GM21825 (cell line): ENCODE results near the gene PEX14.

Experiments
- ATAC-seq: cut with Tn5 transposase; IDR thresholded peaks from one replicate; pipeline ENCODE4 v1.9.1; 2021; ENCODE audit warnings: mild to moderate bottlenecking, moderate library complexity; ENCODE audit not compliant: unreplicated experiment

The PEX14 gene

DNA sequence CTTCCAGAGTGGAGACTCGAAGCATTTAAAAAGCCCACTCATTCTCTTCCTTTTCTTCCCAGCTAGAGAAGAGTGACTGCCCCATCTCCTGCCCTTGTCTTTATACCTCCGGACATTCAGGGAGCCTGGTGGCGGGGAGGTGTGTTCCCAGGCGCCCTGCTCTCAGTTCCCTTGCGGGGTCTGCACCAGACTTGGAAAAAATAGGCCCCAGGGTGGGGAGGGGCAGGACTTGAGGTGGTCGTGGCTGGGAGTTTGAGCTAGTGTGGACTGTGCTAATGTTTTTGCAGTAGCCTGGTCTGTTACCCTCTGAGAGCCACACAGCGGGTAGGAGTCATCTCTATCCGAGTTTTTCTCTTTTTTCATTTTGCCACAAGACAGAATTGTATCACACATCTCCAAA lies 139.1 kb downstream of the PEX14 start:
- no peak for ATAC-seq

DNA sequence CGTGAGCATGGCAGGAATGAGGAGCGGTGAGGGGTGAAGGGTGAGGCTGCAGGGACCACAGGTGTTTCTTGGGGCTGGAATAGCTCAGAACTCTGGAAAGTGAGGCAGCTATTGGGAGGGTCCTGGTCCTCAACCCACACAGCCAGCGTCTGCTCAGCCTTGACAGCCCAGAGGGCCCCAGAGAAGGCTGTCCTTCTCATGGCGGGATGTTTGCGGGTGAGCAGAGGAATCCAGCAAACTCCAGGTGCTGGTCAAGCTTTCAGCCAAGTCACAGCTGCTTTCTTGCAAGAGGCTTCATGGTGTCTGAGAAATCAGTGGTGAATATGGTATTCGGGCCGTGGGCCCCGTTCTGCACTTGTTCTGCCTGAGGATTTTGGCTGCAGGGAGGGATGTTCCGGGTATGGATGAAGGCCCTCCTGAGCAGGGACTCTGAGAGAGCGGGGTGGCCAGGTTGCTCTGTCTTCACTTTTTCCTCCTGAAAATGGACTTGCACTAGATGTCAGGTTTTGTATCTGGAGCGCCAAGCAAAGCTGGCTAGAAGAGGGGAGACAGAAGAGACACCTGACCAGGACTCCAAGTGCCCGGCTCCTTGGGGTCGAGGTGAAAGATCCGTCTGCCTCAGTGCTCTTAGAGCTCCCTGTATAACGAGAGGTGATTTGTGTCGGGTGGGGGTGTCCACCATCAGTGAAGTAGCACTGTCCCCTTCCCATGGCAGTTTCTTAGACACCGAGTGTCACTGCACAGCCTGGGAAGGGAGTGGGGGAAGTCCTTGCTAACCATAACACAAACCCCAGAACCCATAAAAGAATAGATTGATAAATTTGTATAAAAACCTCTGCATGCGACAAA lies 139.9 kb downstream of the PEX14 start:
- ATAC-seq, result no peak

DNA sequence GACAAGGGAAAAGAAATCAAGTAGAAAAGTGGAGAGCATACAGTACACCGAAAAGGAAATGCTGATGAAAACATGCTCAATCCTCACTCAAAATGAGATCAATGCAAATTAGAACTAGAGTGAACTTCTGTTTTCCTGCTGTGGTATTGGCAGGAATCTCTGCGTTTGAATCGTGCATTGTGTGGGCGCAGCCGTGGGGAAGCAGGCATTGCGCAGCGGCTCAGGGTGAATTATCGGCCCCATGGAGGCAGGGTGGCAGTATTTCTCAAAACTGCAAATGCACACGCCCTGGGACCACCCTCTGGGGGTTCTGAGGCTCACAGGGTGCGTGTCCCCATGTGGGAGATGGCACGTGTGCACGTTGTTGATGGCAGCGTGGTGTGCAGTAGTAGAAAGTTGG lies 140.6 kb downstream of the PEX14 start:
- ATAC-seq, result no peak

DNA sequence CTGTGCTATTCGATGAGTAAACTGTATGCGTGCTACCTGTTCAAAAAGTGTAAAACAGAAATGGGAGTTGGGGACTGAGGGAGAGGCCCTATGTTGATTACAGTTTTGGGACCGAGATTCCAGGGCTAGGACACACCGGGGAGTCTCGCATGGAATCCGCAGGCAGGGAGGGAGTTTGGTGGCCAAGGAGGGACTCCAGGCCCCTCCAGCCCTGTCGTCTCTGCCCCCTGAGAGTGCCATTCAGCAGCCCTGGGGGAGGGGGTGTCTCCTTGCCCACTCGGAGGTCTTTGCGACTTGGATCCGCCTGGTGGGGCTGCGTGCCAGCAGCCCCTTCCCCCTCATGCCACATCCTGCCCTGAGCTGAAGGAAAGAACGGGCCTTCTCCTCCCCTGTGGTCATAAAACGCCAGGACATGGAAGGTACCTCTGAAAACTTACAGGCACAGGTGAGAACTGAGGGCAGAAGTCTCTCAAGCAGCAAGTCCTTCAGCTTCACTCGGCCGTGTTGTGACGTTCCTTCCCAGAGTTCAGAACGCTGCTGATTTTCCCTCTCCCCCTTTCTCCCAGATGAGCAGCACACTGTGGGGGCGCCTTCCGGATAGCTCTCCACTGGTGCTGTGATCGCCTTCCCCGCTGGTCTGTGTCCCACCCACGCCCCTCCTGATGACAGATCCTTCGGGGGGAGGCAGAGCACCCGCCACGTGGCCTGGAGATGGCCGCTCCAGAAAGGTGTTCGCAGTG lies 141.4 kb downstream of the PEX14 start:
- no peak for ATAC-seq

DNA sequence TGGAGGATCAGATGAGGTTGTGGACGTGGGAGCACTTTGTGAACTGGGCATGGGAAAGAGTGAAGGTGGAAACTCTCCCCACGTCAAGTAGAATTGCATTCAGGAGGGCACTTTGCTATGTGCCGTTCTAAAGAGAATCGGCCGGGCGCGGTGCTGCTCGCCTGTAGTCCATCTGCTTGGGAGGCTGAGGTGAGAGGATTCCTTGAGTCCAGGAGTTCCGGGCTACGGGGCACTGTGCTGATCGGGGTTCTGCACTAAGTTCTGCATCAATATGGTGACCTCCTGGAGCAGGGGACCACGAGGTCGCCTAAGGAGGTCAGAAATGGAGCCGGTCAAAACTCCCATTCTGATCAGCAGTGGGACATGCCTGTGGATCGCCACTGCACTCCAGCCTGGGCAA lies 141.9 kb downstream of the PEX14 start:
- no peak for ATAC-seq

DNA sequence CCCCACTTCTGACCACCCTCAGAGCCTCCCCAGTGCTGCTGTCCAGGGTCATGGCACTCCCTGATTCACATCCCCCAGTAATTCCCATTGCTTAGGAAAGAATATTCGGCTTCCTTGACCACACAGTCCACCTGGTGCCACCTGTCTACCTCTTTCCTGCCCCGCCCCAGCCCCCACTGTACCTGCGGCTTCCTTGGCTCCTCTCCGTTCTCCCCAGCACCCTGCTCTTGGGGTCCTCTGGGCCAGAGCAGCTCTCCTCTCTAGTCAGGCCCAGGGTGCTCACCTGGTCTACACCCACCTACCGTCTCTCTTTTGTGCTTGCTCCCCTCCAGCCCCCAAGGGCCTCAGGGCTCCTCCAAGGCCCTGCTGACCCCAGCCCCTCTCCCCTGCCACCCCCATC lies 142.6 kb downstream of the PEX14 start:
- ATAC-seq, result no peak

DNA sequence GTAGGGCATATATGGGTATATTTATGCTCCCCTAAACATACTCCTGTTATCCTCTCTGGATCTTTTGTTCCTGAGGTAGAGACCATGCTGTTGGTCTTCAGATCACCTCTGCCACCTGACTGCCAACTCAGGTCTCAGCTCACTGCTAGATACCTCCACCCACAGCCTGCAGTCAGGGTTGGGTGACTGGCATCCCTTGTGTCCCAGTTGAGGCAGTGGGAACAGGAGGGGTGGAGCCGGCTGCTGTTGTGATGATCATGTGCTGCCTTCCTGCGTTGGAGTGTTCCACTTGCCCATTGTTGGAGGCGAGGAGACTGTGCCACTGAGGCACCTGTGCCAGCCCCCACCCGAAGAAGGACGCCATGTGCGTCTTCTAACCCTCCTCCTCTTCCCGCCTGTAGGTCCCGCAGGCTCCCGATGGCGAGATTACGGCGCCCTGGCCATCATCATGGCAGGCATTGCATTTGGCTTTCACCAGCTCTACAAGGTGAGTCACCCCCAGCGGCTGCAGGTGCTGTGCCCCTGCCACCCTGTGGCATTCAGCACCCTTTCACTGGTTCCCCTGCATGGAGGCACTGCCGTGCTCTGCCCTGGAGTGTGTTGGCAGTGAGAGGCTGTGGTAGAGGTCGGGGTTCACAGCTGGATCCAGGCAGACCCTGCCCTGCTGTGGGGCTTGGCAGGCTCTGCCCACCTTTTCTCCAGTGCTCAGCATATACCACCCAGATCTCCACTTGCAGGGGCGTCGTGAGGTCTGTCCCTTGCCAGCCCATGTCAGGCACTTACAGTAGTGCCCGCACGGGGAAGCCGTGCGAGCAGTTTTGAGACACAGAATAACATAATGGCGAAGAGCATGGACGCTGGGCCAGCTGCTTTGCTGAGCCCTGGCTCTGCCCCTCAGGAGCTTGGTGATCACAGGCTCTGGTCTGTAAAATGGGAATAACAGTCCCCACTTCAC lies 143.5 kb downstream of the PEX14 start:
- no peak for ATAC-seq

DNA sequence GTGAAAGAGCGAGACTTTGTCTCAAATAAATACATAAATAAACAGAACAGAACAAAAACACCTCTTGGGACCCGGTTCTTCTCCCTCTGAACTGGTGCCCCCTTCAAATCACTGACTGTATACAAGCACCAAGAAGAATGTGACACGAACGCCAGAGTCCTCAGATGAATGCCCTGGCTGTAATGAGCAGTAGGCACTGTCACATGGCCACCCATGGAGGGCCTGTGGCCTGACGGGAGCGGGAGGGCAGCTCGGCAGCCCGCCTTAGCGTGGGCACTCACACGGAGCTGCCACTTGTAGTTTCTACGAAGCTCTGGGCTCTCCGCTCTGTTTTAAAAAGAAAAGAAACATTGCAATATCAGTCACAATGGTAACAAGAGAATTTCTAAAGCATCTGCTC lies 146.0 kb downstream of the PEX14 start:
- no peak for ATAC-seq

DNA sequence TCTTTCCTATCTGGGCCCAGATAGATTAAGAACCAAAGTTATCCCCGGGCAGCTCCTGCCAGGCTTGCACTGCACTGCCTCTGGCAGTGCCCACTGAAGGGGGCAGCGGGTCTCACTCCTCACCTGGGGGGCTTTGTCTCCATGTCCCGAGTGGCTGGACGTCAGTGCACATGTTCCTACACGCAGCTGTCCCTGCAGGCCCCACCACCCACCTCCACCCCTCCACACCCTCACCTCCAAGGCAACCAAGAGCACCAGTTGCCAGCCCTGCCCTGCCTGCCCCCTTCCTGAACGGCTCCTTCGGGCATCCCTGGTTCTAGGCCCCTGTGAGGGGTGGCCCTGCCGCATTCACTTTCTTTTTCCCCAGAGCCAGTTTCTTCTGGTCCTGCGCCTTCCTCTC lies 147.2 kb downstream of the PEX14 start:
- ATAC-seq, result no peak

DNA sequence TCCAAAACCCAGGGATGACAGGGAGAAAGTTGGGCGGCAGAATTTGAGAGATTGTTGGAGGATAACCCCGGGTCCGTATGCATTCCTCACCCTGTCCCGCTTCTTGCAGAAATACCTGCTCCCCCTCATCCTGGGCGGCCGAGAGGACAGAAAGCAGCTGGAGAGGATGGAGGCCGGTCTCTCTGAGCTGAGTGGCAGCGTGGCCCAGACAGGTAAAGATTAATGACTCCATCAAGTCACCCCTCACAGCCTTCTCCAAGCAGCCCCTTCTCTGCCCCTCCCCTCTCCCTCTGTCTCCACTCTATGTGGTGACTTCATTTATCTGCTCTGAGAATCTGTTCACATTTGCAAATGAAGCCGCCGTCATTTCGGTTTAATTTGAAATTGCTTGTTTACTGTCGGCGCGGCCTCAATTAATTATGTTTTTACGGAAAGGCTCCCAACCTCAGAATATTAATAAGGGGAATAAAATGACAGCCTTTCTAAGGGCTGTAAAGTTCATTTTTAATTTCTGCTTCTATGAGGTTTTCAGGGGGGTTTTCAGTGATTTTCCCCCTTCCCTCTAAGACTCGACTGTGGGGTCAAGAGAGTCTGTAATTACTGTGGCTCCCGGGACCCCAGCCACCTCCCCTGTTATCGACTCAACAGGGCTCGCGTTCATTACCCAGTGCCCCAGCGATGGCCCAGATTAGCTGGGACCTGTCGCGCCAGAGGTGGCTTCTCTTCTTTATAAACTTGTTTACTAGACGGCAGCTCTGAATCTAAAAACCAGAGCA lies 148.3 kb downstream of the PEX14 start:
- ATAC-seq, result no peak

DNA sequence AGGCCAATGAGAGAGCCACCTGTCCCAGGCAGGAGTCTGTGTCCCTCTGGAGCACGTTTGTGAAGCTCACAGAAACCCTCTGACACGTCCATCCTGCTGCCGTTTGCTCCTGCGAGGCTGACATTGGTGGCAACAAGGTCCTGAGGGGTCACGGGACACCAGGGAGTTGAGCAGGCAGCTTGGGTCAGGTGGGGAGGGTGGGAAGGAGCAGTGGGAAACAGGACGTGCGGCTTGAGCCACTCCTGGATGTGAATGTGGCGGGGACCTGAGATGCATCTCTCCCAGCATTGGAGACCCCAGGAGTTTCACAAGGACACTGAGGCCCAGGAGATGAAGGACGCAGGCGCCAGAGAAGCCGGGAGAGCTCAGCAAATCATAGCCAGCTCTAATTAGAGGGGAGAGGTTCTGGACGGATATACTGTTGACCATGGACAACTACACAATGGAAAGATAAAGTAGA lies 149.0 kb downstream of the PEX14 start:
- ATAC-seq, result no peak

DNA sequence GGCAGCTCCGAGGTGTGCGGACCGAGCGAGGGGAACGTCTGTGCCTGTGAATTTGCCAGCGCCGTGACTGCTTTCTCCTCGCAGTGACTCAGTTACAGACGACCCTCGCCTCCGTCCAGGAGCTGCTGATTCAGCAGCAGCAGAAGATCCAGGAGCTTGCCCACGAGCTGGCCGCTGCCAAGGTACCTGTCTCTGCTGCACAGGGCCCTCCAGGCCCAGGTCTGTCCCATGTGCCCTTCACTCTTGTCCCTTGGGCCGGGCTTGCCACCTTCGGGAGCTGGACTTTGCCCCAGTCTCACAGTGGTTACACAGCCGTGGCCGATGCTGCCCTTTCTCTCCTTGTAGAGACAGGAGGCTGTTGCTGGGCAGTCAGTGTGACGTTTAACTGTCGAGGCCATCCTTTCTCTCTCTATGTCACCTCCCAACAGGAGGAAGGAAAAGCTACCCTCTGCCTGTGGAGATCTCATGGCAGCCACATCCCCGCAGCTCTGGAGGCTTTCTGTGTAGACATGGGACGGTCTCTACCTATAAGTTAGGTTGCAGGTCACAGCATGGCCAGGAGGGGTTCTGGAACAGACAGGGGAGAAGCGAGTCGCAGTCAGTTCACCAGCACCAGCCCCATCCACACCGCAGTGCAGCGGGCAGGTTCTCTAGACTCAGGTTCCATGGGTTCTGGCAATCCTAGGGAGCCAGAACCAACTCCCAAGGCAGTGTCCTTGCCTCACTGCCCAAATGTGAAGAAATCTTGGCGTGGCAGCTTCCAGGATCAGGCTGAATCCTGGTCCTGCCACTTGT lies 149.7 kb downstream of the PEX14 start:
- no peak for ATAC-seq

DNA sequence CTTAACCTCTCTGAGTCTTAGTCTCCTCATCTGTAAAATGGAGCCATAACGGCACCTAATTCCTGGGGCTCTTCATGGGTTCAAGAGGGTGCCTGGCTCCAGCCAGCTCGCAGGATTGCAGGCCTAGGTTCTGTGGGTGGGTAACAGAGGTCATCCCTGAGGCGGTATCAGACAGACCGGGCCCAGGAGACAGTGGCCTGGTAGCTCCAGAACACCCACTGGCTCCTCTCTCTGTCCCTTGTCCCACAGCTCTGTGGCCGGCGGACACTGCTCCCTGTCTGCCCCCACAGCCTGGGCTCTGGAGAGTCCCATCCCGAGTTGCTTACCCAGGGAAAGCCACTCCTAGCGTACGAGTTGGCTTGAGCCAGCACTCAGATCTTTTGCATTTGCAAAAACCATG lies 150.3 kb downstream of the PEX14 start:
- ATAC-seq, result no peak

DNA sequence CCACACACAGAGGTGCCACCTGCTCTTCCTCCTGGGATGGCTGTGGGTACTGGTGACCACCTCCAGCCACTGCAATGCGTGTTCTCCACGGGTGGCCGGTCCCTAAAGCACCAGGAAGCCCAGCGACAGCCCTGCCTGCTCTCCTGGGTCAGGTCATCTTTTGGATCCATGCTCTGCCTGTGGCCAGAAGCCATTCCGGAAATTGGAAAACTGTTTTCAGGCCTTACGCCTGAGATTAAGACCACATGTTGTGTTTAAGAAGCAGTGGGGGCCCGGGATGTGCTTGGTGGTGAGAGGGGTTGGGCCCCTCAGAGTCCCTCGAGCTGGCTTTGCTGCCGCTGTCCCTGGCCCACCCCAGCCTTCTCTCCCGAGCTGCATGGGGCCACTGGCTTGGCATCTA lies 150.8 kb downstream of the PEX14 start:
- ATAC-seq, result no peak

DNA sequence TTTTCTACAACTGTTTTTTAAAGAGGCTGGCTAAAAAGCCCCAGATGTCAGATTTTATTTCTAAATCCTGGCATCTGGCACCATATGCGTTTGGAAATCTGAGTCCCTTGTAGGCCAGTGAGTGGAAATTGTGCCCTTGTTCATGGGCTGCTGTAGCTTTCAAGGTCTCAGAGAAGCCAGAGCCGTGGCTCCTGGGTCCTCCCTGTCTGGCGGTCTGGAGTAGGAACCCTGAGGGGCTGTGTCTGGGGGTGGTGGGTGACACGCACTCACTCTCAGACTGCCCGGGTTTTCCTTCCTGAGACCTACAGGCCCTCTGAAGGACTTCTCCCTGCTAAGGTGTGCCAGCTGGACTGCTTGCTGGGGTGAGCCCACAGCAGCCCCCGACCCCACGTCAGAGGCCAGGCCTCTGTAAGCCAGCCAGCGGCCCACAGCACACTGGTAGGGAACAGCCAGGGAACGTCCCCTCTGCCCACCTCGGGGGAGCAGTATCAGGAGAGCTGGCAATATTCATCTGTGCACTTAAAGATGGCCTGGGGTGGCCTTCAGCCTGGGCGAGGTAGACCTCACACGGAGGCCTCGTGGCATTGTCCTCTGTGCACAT lies 151.5 kb downstream of the PEX14 start:
- ATAC-seq, result no peak

DNA sequence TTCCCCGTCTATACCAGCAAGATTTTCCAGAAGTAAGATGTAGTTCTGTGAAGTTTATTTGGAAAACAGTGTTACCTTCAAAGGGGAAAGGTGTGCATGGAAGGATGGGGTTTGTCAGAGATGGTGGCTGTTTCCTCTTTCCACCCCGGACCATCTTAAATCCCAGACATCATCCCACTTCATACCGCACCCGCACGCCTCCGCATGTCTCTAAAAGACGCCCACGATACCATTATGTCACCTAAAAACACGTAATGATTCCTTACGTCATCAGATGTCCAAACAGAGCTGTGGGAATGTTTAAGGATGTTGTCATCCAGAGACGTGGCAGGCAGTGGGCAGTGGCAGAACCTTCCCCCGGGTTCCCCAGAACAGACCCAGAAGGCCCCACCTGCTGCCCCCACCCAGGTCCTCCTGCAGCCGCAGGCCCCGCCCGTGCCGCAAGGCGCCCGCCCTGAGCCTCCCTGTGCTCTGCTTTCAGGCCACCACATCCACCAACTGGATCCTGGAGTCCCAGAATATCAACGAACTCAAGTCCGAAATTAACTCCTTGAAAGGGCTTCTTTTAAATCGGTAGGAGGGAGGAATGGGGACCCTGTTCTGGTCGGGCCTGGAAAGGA lies 152.2 kb downstream of the PEX14 start:
- ATAC-seq, result no peak

DNA sequence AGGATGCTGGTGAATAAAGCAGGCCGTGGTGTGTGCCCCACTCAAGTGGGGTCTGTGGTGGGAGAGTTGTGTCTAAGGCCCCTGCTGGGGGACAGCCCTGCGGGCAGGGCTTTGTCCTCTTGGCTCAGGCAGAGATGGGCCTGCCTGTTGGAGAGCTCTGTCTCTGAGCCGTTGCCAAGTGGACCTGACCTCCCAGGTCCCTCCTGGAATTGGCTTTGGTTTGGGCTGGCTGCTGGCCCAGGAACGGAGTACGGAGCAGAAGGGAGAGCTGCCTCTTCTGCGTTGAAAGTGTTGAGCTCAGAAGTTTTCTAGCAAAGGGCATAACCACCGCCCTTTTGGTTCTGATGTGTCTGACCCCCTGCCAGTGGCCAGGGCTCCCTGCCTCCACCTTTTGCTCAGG lies 153.9 kb downstream of the PEX14 start:
- ATAC-seq, result no peak

DNA sequence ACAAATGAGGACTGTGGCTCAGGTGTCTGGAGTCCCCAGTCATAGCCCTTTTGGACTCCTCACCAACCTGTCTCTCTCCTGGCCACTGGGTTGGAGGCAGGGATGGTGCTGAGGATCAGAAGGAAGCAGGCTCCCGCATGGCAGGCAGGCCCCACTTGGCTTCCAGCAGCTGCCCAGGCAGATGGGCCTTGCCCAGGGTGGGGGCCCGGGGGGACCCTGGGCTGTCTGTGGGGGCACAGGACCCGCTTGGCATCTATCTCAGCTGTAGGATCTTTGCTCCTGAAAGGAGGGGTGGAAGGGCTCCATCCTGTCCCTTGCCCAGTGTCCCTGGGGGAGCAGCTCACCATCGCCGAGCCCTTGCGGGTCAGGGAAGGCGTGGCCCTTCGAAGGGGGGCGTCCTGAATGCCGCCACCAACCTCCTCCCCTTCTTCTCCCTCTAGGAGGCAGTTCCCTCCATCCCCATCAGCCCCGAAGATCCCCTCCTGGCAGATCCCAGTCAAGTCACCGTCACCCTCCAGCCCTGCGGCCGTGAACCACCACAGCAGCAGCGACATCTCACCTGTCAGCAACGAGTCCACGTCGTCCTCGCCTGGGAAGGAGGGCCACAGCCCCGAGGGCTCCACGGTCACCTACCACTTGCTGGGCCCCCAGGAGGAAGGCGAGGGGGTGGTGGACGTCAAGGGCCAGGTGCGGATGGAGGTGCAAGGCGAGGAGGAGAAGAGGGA lies 154.5 kb downstream of the PEX14 start:
- ATAC-seq, result no peak
